Epithelial cell of esophagus (primary cell): ENCODE results near the gene HRH4.

ENCODE experiments used
- DNase-seq: peaks from one replicate; pipeline ENCODE4 v3.0.0; 2010; ENCODE audit warnings: low read depth
- H3K4me3 ChIP-seq: 2 replicates; pipeline ENCODE4 v1.5.1; 2011; ENCODE audit warnings: mild to moderate bottlenecking, low read length, control low read depth
- TF ChIP-seq, protein P1 (sequence below): IDR thresholded peaks from 2 replicates; pipeline ENCODE4 v1.5.1; 2011; ENCODE audit warnings: low read depth, mild to moderate bottlenecking, low read length, control low read depth, inconsistent platforms; ENCODE audit not compliant: insufficient read depth; ENCODE audit errors: missing control alignments

Gene HRH4

DNA sequence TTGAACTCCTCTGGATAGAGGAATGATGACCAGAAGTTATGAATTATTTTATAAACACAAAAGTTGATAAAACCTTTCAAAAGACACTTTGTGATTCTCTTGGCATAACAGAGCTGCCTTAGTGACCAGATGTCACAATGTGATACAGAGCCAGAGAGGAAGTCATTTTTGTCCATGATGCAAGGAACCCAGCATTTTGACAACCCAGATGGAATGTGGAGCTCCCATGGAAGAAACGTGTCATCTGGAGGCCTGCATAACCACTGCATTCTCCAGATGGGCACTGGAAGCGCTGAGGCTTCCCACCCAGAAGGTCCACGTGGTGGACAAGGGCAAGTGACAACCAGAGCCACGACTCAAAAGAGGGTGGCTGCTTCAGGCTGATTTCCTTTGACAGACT lies 30.1 kb downstream of the HRH4 start:
- no peak for DNase-seq
- TF ChIP-seq, protein P1, sequence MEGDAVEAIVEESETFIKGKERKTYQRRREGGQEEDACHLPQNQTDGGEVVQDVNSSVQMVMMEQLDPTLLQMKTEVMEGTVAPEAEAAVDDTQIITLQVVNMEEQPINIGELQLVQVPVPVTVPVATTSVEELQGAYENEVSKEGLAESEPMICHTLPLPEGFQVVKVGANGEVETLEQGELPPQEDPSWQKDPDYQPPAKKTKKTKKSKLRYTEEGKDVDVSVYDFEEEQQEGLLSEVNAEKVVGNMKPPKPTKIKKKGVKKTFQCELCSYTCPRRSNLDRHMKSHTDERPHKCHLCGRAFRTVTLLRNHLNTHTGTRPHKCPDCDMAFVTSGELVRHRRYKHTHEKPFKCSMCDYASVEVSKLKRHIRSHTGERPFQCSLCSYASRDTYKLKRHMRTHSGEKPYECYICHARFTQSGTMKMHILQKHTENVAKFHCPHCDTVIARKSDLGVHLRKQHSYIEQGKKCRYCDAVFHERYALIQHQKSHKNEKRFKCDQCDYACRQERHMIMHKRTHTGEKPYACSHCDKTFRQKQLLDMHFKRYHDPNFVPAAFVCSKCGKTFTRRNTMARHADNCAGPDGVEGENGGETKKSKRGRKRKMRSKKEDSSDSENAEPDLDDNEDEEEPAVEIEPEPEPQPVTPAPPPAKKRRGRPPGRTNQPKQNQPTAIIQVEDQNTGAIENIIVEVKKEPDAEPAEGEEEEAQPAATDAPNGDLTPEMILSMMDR, result no peak

DNA sequence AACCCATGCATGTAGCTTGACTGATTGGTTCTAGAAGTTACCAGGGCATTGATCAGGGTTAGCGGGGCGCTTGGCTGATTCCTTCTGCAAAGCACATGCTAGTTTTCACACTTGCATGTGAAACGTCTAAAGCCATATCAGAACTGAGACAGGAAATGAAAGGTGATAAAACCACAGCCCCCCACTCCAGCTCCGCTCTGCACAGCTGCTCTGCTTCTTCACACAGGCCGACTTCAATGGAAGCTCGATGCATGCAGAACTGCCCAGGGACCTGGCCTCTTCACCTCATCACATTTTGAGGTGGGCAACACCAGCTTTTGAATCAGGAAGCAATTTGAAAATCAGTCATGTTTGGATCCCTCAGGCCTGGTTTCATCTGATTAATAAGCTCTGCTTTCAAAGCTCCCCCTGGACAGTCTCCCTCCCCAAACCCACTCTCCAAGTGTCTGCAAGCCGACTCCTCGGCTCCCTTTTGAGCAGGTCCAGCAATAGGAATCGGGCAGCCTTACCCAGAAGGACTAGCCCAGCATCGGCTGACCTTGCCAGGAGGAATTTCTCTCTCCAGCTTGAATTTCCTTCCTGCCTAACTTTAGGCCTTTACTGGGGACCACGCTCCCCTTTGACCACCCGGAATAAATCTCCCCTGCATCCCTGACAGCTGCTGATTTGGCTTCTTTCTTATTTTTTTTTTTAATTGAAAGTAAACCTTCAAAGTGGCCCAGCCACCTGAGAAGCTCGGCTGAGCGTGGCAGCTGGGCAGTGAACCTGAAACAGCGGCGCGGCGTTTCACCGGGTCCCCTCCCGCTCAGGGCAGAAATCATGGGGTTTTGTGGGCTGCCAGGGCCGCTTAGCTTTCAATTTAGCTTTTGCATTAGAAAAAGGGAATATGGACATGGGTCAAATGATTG lies 31.7 kb downstream of the HRH4 start:
- H3K4me3 ChIP-seq, result no peak overlapping the region
- TF ChIP-seq, protein P1, result no peak
- no peak for DNase-seq

More for the DNA sequence above, 30.1 kb downstream of the HRH4 start:
- H3K4me3 ChIP-seq, result no peak overlapping the region

DNA sequence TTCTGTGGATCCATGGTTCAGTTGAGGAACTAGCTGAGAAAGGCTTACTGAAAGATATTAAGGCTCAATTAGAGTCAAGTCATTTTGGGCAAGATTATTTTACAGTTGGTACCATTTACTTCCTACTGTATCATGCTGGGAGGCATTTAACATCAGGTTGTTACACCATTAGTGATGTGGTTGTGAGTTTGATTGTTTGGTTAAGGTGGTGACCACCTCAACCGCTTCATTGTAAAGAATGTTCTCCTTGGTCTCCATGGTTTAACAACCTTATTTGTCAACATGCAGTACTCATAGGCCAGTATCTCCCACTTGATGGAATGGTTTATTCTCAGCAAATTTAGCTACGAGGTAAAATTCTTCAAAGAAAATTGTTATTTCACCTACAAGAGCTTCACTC lies 34.1 kb downstream of the HRH4 start:
- TF ChIP-seq, protein P1, result no peak
- DNase-seq, result no peak
- H3K4me3 ChIP-seq, result no peak overlapping the region

DNA sequence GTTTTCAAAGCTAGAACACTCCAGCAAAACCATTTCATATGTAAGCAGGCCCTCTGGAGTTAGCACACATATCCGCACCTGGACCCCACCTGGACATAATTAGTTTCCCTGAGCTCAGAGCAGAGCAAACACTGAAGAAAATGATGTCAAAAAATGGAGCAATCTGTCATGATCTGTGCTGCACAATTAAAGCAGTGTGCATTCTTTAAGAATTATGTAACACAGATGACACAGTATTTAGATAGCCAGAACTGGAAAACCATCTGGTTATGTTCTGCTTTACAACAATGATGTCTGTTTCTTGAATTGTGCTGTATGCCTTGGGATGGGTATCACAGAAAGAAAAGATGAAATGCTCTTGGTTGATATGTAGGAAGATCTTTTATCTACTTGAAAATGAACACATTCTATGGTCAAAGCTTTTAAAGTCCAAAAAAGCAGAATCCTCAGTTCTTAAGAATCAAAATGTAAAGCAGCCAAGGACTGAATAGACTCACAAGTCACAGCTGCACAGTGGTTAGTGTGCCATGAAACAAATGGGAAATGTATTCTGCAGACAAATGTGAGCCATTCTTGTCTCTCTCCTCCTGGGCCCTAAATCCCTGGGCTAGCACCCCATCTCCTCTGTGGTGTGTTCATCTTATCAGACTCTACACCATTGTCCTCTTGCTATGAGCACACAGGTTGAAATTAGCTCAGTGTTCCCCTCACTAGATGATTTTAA lies 36.8 kb downstream of the HRH4 start:
- no peak overlapping the region for H3K4me3 ChIP-seq
- peak; percentile 29 for DNase-seq
- TF ChIP-seq, protein P1, result no peak

DNA sequence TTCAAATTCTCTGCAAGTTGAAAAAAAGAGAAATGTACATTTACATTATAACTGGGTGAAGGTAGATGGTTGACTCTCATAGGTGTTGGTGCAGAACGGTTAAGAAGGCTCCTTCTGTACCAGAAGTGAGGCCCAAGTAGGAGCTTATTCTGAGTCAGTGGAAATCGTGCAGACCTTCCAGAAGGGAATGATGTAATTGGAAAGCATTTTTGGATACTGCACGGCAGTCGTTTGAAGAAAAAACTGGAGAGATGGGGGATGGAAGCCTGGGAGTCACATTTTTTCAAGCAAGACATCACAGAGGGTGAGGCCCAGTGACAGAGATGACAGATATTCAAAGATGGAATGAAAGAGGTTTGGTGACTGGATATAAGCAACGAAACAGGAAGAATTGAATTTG lies 39.4 kb downstream of the HRH4 start:
- DNase-seq, result no peak
- H3K4me3 ChIP-seq, result no peak overlapping the region
- TF ChIP-seq, protein P1, result no peak

DNA sequence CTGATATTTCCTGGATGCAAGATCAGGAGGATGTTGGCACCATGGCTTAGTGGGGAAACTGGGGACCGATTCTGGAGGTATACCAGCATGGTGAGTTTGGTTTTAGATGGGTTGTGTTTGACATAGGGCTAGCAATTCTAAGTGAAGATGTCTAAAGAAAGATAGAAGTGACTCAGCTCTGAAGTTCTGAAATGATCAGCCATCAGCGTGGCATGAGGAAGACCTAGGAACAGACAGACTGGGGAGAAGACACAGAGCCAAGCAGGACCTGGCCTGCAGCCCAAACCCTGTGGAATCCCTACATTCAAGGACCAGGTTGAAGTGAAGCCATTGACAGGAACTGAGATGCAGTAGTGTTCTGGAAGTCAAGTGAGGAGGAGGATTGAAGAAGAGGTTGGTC lies 39.8 kb downstream of the HRH4 start:
- TF ChIP-seq, protein P1, result no peak
- no peak for DNase-seq
- H3K4me3 ChIP-seq, result no peak overlapping the region
